Naive thymus-derived CD4-positive, alpha-beta T cell (primary cell): ENCODE data around the gene UBN2. TPM values are rescaled to one million over a fixed set of nuclear protein-coding genes. Genes with fewer than 3 reads are reported as not detected.
"Not testable (repeated sequence)": the region's sequence is repeated elsewhere in the genome, so short reads cannot be mapped to it uniquely, and the experiment has no call there.

ENCODE experiments used
- ATAC-seq: fragments of 150-1000 bp; cut with Tn5 transposase; 2 replicates; pipeline ENCODE4 v1.10.0; 2021; ENCODE audit warnings: mild to moderate bottlenecking, moderate library complexity
- CTCF ChIA-PET: fragments of 350-600 bp; sonication (Branson Sonifier 250); formaldehyde crosslinking; loops from one replicate; lab custom pipeline; 2021; ENCODE audit warnings: antibody characterized with exemption; lab: Charles Lee
- POLR2A ChIA-PET: fragments of 350-600 bp; sonication (Branson Sonifier 250); formaldehyde crosslinking; loops from one replicate; lab custom pipeline; 2021; ENCODE audit warnings: antibody characterized with exemption, inconsistent platforms; lab: Charles Lee
- DNase-seq, 9 donors: peaks; one replicate each; pipeline versions ENCODE4 v3.0.0 to v3.0.0-alpha.2; 2020 to 2022; ENCODE audit warnings: mixed read lengths in 1 of 9
- H3K27ac ChIP-seq: one replicate; pipeline ENCODE4 v1.7.0; 2013; ENCODE audit warnings: mild to moderate bottlenecking, low read depth, low read length, moderate library complexity
- H3K27me3 ChIP-seq, 2 donors: one replicate each; pipeline ENCODE4 v1.7.0; 2013; ENCODE audit warnings: low read length in 2 of 2, mild to moderate bottlenecking in 2 of 2, moderate library complexity in 2 of 2; ENCODE audit not compliant: control insufficient read depth in 2 of 2, insufficient read depth in 2 of 2
- H3K36me3 ChIP-seq, 3 experiments: 1 replicate in 2 of 3; 2 replicates in 1 of 3; pipeline ENCODE4 v1.7.0; 2013; ENCODE audit warnings: low read length in 3 of 3, mild to moderate bottlenecking in 3 of 3, moderate library complexity in 1 of 3; ENCODE audit not compliant: insufficient read depth in 3 of 3, control insufficient read depth in 2 of 3
- H3K4me1 ChIP-seq, 2 donors: one replicate each; pipeline ENCODE4 v1.7.0; 2013; ENCODE audit warnings: low read length in 2 of 2, mild to moderate bottlenecking in 2 of 2, moderate library complexity in 1 of 2; ENCODE audit not compliant: control insufficient read depth in 2 of 2, insufficient read depth in 2 of 2
- H3K4me3 ChIP-seq: 2 replicates; pipeline ENCODE4 v1.7.0; 2013; ENCODE audit warnings: mild to moderate bottlenecking, low read length
- H3K9me3 ChIP-seq, 3 experiments: 1 replicate in 2 of 3; 2 replicates in 1 of 3; pipeline ENCODE4 v1.7.0; 2013; ENCODE audit warnings: low read length in 3 of 3; ENCODE audit not compliant: control insufficient read depth in 2 of 3
- H3K27ac Mint-ChIP-seq, 9 donors: one replicate each; pipeline ENCODE4 v1.8.0; 2020 to 2022; ENCODE audit warnings: mixed read lengths in 9 of 9, mild to moderate bottlenecking in 8 of 9, moderate library complexity in 5 of 9, inconsistent platforms in 2 of 9
- H3K27me3 Mint-ChIP-seq, 5 donors: one replicate each; pipeline ENCODE4 v1.8.0; 2021 to 2022; ENCODE audit warnings: mixed read lengths in 5 of 5, mild to moderate bottlenecking in 1 of 5
- H3K36me3 Mint-ChIP-seq, 5 donors: one replicate each; pipeline ENCODE4 v1.8.0; 2020 to 2022; ENCODE audit warnings: mixed read lengths in 5 of 5, mild to moderate bottlenecking in 3 of 5, inconsistent platforms in 1 of 5
- H3K4me1 Mint-ChIP-seq, 7 donors: one replicate each; pipeline ENCODE4 v1.8.0; 2020 to 2022; ENCODE audit warnings: mixed read lengths in 7 of 7, mild to moderate bottlenecking in 3 of 7, inconsistent platforms in 1 of 7
- H3K4me3 Mint-ChIP-seq, 10 donors: one replicate each; pipeline ENCODE4 v1.8.0; 2020 to 2022; ENCODE audit warnings: mild to moderate bottlenecking in 10 of 10, mixed read lengths in 10 of 10, moderate library complexity in 6 of 10, inconsistent platforms in 2 of 10
- H3K9me3 Mint-ChIP-seq, 11 donors: one replicate each; pipeline ENCODE4 v1.8.0; 2020 to 2022; ENCODE audit warnings: mixed read lengths in 11 of 11, mild to moderate bottlenecking in 4 of 11, inconsistent platforms in 1 of 11, moderate library complexity in 1 of 11
- intact Hi-C, 2 donors: fragments of 100-400 bp; cut with micrococcal nuclease; formaldehyde crosslinking; loops; one replicate each; pipeline ENCODE4 v1.15.1; 2023
- polyA plus RNA-seq, 2 donors: library from polyadenylated mRNA; unstranded; fragments of 300-500 nt; fragmentation: Illumina TruSeq; gene quantifications; one replicate each; pipeline ENCODE4 v1.2.3, GENCODE V29; 2021
- total RNA-seq, 6 experiments: library from RNA in 5 of 6; stranded (reverse) in 5 of 6; gene quantifications; 1 replicate in 5 of 6; 2 replicates in 1 of 6; pipeline ENCODE4 v1.2.3 and lab custom pipeline; 2021 to 2026

The UBN2 gene
- total and polyA plus RNA-seq, 7 experiments from 2014 or later = 1.1 to 31.2 (median 19.3) TPM

DNA sequence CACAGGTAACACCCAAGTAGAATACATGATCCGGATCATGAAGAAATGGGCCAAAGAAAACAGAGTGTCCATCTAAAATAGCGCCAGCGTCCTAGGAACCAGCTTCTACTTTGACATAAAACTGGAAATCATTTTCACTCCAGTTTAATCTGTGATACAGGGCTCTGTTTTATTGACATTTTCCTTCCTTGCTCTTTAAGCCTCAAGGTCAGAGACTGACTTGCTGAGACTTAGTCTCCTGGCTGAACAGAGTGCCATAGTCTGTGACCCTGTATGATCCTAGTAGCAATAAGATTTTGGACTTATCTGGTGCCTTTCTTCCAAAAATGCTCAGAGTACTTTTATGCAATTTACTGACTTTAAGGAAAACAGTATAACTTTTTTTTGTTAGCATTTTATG is 41.7 kb upstream of the UBN2 start:
- H3K27ac Mint-ChIP-seq = no peak overlapping the region
- ChIA-PET CTCF (no interaction called here), POLR2A (no interaction called here)
- DNase-seq = no peak
- no peaks in the 10 kb centered on the region for H3K9me3 ChIP-seq
- H3K9me3 Mint-ChIP-seq = no peaks in the 10 kb centered on the region
- H3K4me3 ChIP-seq = no peak overlapping the region
- H3K36me3 Mint-ChIP-seq = peaks cover 0 to 17% (median 0%) of the 10 kb centered on the region in 5 donors
- no peak for ATAC-seq
- no peaks in the 10 kb centered on the region for H3K4me1 Mint-ChIP-seq
- H3K27me3 ChIP-seq = no peaks in the 10 kb centered on the region
- no peak overlapping the region for H3K4me3 Mint-ChIP-seq
- no peaks in the 10 kb centered on the region for H3K27me3 Mint-ChIP-seq
- no peak overlapping the region for H3K27ac ChIP-seq
- intact Hi-C loops = no loop called here
- H3K4me1 ChIP-seq = no peaks in the 10 kb centered on the region
- no peaks in the 10 kb centered on the region for H3K36me3 ChIP-seq

DNA sequence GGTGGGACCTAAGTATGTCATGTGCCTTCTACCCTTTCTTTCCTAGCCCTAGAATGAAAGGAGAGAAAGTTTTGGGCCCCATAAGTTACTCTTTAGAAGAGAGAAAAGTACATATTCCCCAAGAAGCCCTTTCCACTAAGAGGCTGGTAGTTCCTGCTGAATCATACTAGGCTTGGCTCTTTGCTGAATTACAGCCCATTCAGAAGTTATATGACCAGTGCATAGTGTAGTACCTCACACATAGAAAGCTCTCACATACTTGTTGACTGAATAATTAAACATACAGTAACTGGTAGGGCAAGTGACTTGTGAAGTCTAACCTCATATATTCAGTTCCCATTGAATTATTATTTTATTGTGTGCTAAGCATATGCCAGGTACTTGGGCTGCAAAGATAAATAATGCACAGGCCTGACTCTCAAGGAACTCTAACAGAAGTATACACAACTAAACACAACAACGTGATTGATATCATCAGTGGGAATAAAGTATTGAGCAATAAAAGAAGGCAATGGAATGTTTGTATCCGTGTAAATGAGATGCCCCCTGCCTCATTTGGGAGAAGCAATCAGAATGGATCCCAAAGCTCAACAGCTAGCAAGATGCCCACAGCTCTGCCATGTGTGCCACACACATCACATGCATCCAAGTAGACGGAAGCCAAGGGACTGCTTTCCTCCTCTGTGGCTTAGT is 38.9 kb upstream of the UBN2 start:
- Histone ChIP-seq H3K4me1 (no peaks in the 10 kb centered on the region), H3K4me3 (no peak overlapping the region), H3K9me3 (no peaks in the 10 kb centered on the region), H3K27ac (no peak overlapping the region), H3K27me3 (no peaks in the 10 kb centered on the region), H3K36me3 (no peaks in the 10 kb centered on the region)
- POLR2A ChIA-PET = interaction anchor here (0.5 kb wide), 1 partner anchor 24 kb away, joined by 3 read pairs; no protein-coding TSS in a partner anchor
- Mint-ChIP-seq H3K4me3 (no peak overlapping the region), H3K9me3 (no peaks in the 10 kb centered on the region), H3K4me1 (no peaks in the 10 kb centered on the region), H3K27ac (no peak overlapping the region), H3K27me3 (no peaks in the 10 kb centered on the region), H3K36me3 (peaks cover 0 to 15% (median 0%) of the 10 kb centered on the region in 5 donors)
- intact Hi-C loops = no loop called here
- ATAC-seq = no peak
- no peak for DNase-seq
- CTCF ChIA-PET = no interaction called here

DNA sequence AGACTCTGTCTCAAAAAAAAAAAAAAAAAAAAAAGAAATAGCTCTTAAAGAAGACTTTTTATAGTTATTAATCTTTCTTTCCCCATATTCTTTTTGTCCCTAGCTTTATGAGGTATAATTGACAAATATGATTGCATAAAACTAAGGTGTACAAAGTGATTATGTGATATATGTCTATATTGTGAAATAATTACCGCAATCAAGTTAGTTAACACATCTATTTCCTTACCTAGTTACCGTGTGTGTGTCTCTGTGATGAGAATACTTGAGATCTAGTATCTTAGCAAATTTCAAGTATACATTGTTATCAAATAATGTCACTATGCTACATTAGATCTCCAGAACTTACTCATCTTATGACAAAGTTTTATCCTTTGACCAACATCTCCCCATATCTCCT is 30.7 kb upstream of the UBN2 start:
- CTCF ChIA-PET = no interaction called here
- no peaks in the 10 kb centered on the region for H3K4me1 ChIP-seq
- POLR2A ChIA-PET = no interaction called here
- H3K9me3 ChIP-seq = no peaks in the 10 kb centered on the region
- no peaks in the 10 kb centered on the region for H3K36me3 ChIP-seq
- ATAC-seq (no peak), DNase-seq (no peak)
- no peak overlapping the region for H3K27ac Mint-ChIP-seq
- peaks cover 0 to 7% (median 1%) of the 10 kb centered on the region in 5 donors for H3K36me3 Mint-ChIP-seq
- H3K9me3 Mint-ChIP-seq = peaks cover 0 to 17% (median 4%) of the 10 kb centered on the region in 11 donors
- no peak overlapping the region for H3K4me3 ChIP-seq
- no peaks in the 10 kb centered on the region for H3K4me1 Mint-ChIP-seq
- H3K27ac ChIP-seq = no peak overlapping the region
- no peaks in the 10 kb centered on the region for H3K27me3 ChIP-seq
- intact Hi-C loops = no loop called here
- no peak overlapping the region for H3K4me3 Mint-ChIP-seq
- H3K27me3 Mint-ChIP-seq = peaks cover 0 to 3% (median 2%) of the 10 kb centered on the region in 5 donors

- no peak overlapping the region for H3K4me3 Mint-ChIP-seq
- peaks cover 0 to 13% (median 8%) of the 10 kb centered on the region in 5 donors for H3K36me3 Mint-ChIP-seq
- Histone ChIP-seq H3K4me3 (no peak overlapping the region), H3K27ac (no peak overlapping the region), H3K9me3 (peaks cover 0 to 4% (median 4%) of the 10 kb centered on the region in 3 experiments), H3K4me1 (no peaks in the 10 kb centered on the region), H3K36me3 (no peaks in the 10 kb centered on the region), H3K27me3 (no peaks in the 10 kb centered on the region)
- intact Hi-C loops = no loop called here
- peaks cover 0 to 16% (median 9%) of the 10 kb centered on the region in 5 donors for H3K27me3 Mint-ChIP-seq
- H3K9me3 Mint-ChIP-seq = peaks cover 0 to 43% (median 20%) of the 10 kb centered on the region in 11 donors
- ATAC-seq (no peak), DNase-seq (no peak)
- H3K27ac Mint-ChIP-seq = no peak overlapping the region
- ChIA-PET CTCF (no interaction called here), POLR2A (no interaction called here)
- H3K4me1 Mint-ChIP-seq = no peaks in the 10 kb centered on the region
Measured at GRCh38 chr7:139203992-139204391, 27.0 kb upstream of the UBN2 start.

- no peaks in the 10 kb centered on the region for H3K4me1 Mint-ChIP-seq
- intact Hi-C loops = no loop called here
- ATAC-seq (no peak), DNase-seq (no peak)
- no peaks in the 10 kb centered on the region for H3K36me3 ChIP-seq
- H3K27me3 ChIP-seq = no peaks in the 10 kb centered on the region
- H3K27ac ChIP-seq = no peak overlapping the region
- peaks cover 4 to 13% (median 9%) of the 10 kb centered on the region in 5 donors for H3K36me3 Mint-ChIP-seq
- POLR2A ChIA-PET = no interaction called here
- peaks cover 0 to 4% (median 4%) of the 10 kb centered on the region in 3 experiments for H3K9me3 ChIP-seq
- no peak overlapping the region for H3K27ac Mint-ChIP-seq
- peaks cover 0 to 30% (median 15%) of the 10 kb centered on the region in 5 donors for H3K27me3 Mint-ChIP-seq
- peaks cover 14 to 55% (median 24%) of the 10 kb centered on the region in 11 donors for H3K9me3 Mint-ChIP-seq
- H3K4me3 Mint-ChIP-seq = no peak overlapping the region
- no peaks in the 10 kb centered on the region for H3K4me1 ChIP-seq
- CTCF ChIA-PET = no interaction called here
- H3K4me3 ChIP-seq = no peak overlapping the region
Measured at GRCh38 chr7:139205843-139206242, 25.2 kb upstream of the UBN2 start.

GRCh38 chr7:139212133-139212532 is 18.9 kb upstream of the UBN2 start:
- no peak overlapping the region for H3K27ac ChIP-seq
- intact Hi-C loops = no loop called here
- no peak overlapping the region for H3K4me3 Mint-ChIP-seq
- H3K4me1 Mint-ChIP-seq = no peaks in the 10 kb centered on the region
- CTCF ChIA-PET = no interaction called here
- H3K27me3 Mint-ChIP-seq = peaks cover 0 to 32% (median 10%) of the 10 kb centered on the region in 5 donors
- no peak for DNase-seq
- ATAC-seq = no peak
- no peak overlapping the region for H3K27ac Mint-ChIP-seq
- no peaks in the 10 kb centered on the region for H3K4me1 ChIP-seq
- no peaks in the 10 kb centered on the region for H3K27me3 ChIP-seq
- no peaks in the 10 kb centered on the region for H3K9me3 ChIP-seq
- POLR2A ChIA-PET = no interaction called here
- H3K9me3 Mint-ChIP-seq = peaks cover 7 to 22% (median 14%) of the 10 kb centered on the region in 11 donors
- peaks cover 0 to 5% (median 0%) of the 10 kb centered on the region in 5 donors for H3K36me3 Mint-ChIP-seq
- no peak overlapping the region for H3K4me3 ChIP-seq
- no peaks in the 10 kb centered on the region for H3K36me3 ChIP-seq

GRCh38 chr7:139213489-139213888 is 17.5 kb upstream of the UBN2 start:
- H3K27me3 ChIP-seq, H3K4me3 ChIP-seq, H3K4me3 Mint-ChIP-seq, POLR2A ChIA-PET, CTCF ChIA-PET, intact Hi-C loops, DNase-seq, H3K27ac Mint-ChIP-seq, H3K4me1 Mint-ChIP-seq, H3K9me3 ChIP-seq, H3K4me1 ChIP-seq, H3K27ac ChIP-seq, ATAC-seq, H3K36me3 Mint-ChIP-seq, H3K36me3 ChIP-seq: not testable (repeated sequence)
- peaks cover 0 to 31% (median 7%) of the 10 kb centered on the region in 5 donors for H3K27me3 Mint-ChIP-seq
- peaks cover 5 to 16% (median 11%) of the 10 kb centered on the region in 11 donors for H3K9me3 Mint-ChIP-seq
